Measurements from ENCODE around the gene ENOX1.

The ENOX1 gene

DNA sequence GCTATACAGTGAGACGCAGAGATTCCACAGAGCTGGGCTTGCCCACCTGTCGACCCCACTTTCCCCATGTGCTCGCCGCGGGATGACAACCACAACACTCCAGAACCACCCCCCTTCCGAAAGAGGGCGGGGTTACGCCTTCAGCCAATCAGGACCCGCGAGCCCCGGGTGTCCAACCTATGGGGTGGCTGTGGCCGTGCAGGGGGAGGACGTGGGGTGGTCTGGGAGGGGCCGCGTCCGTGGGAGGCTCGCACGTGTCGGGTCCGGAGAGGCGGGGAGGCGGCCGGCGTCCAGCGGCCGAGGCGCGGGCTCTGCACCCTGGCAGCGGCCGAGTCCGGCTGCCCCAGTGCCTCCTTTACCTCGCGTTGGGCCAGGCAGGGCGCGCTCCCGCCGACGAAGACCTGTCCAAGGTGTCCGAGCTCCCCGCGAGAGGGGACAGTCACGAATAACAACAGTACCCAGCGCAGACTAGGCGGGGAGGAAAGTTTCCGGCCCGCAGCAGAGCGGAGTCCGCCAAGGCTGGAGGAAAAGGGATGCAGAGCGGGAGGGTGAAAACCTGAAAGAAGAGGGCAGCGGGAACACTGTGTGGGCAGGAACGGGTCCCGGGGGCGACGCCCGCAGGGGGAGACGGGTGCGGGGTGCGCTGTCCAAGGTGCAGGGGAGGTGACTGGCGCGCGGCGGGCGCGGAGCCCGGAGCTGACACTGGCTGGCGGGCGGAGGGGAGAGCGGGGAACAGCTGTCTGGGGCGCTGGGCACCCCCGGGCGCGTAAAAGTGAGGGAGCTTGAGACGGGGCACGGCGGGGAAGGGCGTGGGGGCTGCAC lies 911 bp downstream of the ENOX1 start:
- no peak for DNase-seq (ENCODE audit: low spot score)

DNA sequence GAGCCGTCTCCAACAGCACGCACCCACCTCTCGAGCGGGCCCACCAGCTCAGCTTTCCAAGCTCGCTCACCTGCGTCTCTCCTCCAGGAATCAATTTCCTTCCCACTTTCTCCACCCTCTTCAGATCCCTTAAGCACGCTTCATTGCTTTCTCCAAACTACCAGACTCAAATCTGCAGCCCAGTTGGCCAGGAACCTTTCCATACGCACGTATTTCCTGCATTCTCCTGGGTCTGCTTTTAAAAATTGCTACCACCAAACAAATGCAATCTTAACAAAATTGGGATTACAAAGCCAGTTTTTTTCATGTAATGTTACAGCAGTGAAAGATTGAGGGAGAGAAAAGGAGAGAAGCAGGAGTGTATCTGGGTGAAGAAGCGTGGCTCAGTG lies 1.5 kb downstream of the ENOX1 start:
- DNase-seq (ENCODE audit: low spot score), result no peak

DNA sequence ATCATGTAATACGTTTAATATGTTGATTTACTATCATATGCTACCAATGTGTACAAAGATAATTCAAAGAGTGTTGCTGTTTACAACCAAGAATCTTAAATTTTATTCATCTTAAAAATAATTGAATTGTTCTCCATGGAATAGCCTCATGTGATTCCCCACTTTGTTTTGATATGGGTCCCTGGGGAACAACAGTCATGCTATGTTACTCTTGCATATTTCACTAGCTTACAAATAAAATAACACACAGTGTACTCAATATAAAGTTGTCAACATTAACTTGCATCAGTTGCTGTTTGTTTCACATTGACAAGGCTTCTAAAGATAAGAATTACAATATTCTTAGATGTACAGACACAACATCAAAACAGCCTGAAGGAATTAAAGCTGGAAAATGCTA lies 2.3 kb downstream of the ENOX1 start:
- DNase-seq (ENCODE audit: low spot score), result no peak

DNA sequence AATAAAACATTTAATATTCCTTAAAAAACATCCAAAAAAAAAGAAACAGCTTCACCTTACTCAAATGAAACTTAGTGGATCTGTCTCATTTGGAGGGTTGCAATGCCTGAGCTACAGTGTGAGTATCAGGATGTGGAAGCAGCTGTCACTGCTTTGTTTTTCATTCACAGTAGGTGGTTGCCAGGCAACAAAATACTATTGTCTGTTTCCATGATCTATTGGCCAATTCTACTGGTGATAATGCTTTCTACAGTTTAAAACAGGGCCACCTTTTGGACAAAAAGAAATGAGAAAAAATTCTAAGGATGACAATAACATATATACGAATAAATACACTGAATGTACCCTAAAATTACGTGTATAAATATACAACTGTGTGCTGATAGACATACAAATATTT lies 3.0 kb downstream of the ENOX1 start:
- no peak for DNase-seq (ENCODE audit: low spot score)

DNA sequence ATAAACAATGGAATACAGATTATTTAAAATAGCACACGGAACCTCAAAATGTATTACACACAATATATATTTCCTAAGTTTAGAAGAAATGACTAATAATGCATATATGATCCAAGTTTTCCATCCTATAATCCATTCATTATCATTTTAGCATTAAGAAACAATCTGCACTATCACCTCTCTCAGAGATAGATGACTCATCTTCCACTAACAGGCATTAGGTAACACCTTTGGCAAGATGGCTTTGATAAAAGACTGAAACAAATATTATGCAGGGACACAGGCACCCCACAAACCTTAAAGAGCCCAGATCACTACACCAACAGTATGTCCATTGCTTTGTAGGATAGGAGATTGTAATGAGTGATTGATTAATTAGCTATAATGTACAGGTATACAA lies 4.1 kb downstream of the ENOX1 start:
- no peak for DNase-seq (ENCODE audit: low spot score)

DNA sequence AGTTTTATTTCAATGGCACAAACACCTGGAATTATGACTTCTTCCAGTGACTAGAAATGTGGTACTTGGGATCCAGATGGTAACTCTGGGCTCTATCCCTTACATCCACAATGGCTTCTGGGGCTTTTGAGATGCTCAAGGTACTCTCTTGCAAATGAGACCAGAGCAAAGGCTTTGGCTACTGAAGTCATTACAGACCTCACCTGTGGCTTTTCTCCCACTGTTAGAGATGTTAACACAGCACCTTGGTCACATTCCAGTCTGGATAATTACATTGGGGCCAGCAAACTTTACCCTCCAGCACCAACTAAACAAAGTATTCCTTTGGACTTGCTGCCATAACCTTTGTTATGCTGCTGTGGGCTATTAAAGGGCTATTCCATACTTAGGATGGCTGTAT lies 6.1 kb downstream of the ENOX1 start:
- no peak for DNase-seq (ENCODE audit: low spot score)

DNA sequence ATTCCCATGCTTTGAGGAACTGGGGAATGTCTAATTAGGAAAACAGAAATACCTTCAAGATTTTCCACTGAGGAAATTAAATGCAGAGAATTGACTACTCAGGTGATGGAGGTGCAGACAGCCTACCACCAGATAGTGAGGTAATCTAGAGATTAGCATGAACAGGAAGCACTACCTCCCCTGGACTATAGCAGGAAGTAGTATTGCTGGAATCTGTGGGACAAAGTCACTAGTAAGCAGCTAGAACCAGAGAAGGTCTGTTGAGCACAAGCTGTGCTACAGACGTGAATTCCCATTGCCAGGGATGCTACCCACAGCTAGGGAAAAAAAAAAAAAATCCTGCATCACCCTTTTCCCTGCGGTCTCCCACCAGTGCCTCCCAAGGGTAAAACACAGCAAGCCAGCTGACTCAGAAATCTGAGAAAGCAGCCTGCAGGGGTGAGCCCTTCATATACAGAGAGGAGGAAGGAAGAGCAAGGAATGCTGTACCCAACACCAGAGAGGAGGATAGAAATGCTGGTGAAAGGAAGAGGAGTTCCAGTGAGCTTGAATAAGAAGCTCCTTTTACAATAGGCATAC lies 10.2 kb downstream of the ENOX1 start:
- DNase-seq (ENCODE audit: low spot score), result no peak

DNA sequence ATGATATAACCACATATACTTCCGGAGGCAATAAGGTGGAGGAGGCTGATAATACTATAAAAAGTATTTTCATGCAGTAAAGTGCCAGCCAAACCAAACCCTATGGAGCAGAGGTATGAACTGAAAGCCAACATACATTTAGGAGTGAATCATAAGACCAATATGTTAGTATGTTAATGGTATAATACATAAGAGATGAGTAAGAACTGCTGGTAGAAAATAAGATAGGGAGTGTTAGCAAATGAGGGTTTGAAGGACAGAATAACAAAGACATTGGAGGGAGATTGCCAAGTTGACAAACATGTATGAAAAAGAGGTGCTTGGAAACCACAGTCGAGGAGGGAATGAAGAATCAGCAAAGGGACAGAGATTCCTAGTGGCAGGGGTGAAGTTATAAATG lies 10.8 kb downstream of the ENOX1 start:
- DNase-seq (ENCODE audit: low spot score), result no peak

DNA sequence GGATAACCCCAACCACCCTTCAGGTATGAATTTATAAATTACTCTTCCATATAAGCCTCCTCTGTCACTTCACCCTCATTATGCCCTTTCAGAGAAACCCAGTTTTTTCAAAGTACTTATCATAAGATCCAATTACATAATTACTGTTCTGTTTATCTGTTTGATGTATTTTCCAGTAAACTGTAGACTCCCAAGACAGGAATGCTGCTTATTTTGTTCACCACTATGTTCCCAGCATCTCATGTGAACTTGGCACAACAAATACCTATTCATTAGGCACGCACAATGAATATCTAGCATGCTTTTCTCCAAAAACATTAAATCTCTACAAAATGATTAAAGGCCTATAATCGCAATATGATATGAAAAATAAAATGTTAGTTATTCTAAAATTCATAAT lies 13.2 kb downstream of the ENOX1 start:
- no peak for DNase-seq (ENCODE audit: low spot score)

DNA sequence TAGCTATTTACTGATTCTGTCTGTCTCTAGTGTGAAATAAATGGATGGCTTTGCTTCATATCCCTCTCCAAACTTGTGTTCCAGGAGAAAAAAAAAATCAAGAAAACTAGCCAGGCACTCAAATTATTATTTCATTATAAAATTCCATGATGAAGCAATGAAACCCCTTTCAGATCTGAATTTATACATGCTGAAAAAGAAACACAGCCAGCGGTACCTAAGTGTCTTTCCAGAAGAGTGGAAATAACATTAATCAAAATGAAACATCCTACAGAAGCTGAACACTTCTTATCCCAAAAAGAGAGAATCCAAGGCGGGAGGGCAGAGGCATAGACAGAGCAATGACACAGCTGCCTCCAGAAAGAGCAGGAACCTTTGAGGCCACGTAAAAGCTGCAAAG lies 15.9 kb downstream of the ENOX1 start:
- no peak for DNase-seq (ENCODE audit: low spot score)

DNA sequence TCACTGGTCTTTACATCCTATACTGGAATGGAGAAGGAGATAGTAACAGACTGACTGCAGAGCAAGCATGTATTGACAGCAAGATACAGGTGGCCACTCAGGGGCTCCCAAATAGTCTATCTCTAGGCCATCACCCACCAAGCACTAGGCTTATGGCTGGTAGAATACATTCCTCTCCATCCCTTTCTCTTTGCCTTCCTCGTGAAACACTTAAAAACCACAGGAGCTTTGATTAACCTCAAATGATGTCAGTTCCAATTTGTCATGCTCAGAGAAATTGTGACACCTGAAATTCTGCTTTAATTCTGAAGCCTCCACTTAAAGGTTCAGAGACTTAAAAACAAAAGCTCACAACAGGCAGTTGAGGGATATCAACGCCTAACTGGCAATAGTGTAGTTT lies 17.2 kb downstream of the ENOX1 start:
- no peak for DNase-seq (ENCODE audit: low spot score)

DNA sequence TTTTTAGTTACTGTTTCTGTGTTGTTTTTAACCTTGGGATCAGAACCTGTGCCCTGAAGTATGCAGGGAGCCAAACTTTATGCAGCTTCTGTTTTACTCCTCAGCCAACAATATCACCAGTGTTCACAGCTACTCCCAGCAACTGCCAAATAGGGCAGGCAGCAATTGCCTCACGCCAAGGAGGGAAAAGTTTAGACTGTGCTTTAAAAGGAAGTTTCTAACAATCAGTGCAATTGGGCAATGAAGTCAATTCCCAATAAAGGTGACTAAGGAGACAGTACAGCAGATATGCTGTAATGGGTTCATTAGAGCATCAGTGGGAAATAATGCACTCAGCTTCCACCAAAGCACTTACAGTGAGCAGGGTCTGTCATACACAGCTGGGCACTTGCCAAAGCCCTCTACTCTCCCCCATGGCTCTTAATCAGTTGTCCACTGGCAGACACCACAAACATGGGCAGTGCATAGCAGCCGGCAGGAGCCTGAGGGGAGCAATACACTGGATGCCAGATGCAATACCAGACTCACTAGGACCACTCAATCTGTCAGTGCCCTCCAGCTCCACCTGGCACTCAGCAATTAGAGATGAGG lies 19.3 kb downstream of the ENOX1 start:
- no peak for DNase-seq (ENCODE audit: low spot score)

DNA sequence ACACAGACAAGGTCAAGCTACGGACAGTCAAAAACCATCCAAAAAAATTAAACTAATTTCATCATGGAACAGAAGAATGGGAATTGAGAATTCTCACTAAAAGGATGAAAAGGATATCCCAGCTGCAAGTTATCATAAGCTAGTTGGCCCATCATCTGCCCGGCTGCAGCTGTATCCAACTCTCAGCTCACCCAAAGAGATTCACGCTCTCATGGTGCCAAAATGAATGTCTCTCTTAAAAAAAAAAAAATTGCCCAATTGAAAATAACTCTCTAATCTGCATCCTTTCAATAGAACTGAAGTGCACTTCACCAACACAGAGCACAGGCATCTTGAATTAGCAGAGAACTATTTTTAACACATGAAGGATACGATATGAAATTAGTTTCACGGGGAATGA lies 20.0 kb downstream of the ENOX1 start:
- DNase-seq (ENCODE audit: low spot score), result no peak

DNA sequence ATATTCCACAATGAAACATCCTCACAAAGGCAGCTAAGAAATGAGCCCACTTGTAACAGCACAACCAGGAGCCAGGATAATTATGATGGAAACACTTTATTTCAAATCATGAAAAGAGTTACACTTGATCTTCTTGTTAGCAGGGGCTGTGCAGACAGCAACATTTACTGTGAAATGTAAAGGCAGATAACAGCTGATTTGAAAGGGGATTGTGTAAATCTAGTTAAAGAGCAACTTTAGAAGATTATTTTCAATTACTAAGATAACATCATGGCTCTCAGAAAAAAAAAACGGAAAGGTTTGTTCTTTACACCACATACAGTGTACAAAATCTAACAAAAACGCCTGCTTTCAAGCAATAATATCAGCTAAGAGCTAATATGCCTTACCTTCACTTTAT lies 22.4 kb downstream of the ENOX1 start:
- DNase-seq (ENCODE audit: low spot score), result no peak

DNA sequence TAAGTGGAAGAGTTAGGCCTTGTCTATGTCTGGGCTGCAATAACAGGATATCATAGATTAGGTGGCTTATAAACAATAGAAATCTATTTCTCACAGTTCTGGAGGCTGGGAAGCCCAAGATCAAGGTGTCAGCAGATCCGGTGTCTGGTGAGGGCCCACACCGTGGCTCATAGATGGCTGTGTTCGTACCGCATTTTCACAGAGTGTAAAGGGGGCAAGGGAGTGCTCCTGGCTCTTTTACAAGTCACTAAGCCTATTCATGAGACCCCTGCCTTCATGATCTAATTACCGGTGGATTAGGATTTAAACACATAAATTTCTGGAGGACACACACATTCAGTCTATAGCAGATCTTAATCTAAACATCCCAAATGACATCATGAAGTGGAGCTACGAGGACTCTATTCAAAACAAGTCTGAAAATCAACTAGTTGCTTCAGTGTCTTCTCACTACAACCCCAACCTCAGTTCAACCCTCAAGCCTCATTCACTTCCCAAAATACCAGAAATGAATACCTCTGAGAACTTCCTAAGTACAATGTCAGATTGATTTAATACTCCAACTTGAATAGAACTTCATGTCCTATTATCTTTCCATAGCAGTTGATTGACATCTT lies 23.5 kb downstream of the ENOX1 start:
- DNase-seq (ENCODE audit: low spot score), result no peak

DNA sequence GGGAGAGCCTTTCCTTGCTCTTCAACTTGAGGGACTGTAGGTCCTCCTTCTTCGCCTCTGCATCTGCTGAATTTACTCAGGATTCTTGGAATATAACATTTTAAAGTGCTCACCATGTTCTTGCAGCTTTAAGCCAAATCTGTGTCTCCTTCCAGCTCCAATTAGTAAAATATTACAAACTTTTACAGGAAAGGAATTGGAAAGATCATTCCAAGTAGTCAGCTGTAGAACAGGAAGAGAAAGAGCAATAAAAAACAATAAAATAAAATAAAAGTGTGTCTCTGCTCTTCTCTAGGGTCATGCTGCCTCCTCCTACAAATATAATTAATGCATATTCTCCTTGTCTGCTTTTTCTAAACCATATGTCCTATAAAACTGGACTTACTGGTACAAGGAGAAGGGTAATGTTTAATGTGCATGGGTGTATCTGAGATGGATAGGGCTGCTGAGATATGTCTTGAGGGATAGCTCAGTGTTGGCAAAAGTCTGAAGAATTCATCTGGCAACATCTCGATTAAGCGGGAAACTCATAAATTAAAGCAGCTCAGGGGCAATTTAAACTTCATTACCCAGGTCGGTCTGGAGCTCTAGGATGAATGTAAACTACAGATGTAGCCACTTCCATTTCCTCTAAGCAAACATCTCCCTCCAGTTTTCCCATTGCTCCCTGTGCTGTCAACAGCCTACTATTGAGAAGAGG lies 25.0 kb downstream of the ENOX1 start:
- no peak for DNase-seq (ENCODE audit: low spot score)

DNA sequence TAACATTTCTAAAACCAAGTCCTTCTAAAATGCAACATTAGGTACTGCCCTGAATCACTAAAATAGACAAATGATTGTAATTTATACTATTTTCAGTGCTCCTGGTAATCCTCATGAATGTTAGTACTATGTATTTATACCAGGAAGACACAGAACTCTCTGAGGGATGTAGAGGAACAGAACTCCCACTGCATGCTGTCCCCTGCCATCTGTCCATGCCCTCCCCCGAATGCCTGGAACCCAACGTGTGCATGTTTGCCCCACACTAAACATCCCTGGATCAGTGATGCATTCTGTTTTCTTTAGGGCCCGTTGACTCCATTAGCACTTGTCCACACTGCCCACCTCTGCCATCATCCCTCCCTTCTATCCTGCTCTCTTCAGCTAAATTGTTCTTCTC lies 26.5 kb downstream of the ENOX1 start:
- DNase-seq (ENCODE audit: low spot score), result no peak

DNA sequence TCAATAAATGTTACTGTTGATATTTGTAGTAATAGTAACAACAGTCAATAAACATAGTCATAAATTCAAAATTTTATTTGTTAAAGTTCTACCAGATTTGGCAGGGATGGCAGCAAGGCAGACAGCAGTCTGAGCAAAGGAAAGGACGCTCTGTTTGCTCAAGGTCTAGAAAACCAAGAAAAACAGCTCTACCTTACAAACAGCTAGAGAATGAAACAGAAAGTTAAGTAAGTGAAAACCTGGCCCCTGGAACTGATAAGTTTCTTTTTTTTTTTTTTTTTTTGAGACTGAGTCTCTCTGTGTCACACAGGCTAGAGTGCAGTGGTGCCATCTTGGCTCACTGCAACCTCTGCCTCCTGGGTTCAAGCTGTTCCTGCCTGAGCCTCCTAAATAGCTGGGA lies 27.9 kb downstream of the ENOX1 start:
- no peak for DNase-seq (ENCODE audit: low spot score)

DNA sequence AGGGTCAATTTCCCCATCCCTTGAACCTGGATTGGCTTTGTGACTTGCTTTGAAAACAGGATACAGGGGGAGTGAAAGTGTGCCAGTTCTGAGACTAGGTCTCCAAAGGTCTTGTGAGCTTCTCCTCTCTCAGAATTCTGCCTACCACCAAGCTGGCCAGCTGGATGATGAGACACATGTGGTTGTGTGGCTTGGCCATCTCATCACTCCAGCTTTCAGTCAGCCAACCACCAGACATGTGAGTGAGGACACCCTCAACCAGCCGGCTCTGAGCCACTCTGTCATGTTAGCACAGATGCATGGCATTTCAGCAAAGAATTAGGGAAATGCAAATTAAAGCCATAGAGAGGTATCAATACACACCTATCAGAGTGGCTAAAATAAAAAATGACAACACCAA lies 29.5 kb downstream of the ENOX1 start:
- DNase-seq (ENCODE audit: low spot score), result no peak

DNA sequence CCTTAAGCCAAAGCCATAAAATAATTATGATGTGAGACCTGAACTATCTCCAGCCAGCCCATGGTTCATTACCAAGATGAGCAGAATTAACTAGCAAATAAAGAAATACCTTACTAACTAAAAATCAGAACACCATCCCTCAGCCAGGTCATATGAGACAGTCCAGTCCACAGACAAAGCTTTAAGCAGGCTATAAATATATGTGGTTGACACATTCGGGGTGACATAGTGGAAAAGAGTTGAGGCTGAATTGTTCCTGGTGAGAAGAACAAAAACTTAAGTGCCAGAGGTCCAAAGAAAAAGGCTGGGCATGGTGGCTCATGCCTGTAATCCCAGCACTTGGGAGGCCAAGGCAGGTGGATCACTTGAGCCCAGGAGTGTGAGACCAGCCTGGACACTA lies 30.9 kb downstream of the ENOX1 start:
- no peak for DNase-seq (ENCODE audit: low spot score)

DNA sequence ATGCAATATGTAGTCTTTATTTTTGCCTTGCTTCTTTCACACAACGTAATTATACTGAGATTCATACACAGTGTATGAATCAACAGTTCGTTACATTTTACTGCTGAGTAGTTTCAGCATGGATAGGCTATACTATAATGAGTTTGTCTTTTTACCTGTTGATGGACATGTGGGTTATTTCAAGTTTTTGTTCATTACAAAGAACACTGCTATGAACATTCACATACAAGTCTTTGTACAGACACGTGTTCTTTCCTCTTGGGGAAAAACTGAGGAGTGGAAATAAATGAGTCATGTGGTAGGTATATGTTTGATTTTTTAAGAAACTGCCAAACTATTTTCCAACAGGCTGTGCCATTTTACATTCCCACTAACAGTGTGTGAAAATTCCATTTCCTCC lies 35.1 kb downstream of the ENOX1 start:
- no peak for DNase-seq (ENCODE audit: low spot score)

DNA sequence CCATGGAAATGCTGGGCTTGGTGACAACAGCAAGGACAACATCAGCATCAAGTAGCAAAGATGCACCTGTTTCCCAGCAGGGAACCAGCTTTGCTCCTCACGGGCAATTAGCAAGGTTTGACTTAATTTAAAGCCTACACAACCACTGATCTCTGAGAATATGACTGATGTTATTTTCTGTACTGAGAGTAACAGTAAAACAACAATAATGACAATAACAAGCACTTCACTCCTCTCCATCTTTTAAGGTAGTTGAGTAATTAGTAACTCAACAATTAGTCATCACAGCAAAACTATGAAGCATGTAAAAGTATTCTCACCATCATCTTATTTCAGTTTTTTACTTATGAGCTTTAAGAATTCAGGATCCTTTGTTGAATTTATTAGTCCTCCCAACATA lies 37.3 kb downstream of the ENOX1 start:
- DNase-seq (ENCODE audit: low spot score), result peak; percentile 4
